Suprapubic skin (tissue), 4 donors: ENCODE measurements around the gene SRF. TPM values are rescaled to one million over a fixed set of nuclear protein-coding genes. Genes with fewer than 3 reads are reported as not detected.

Experiments
- DNase-seq, 2 donors: peaks; one replicate each; pipeline ENCODE4 v3.0.0-alpha.2; 2019; ENCODE audit warnings: low spot score in 2 of 2
- H3K27ac ChIP-seq: fragments of 200-600 bp; sonication (generic); one replicate; pipeline ENCODE4 v1.5.1; 2019
- H3K27me3 ChIP-seq: fragments of 200-600 bp; sonication (generic); one replicate; pipeline ENCODE4 v1.5.1; 2019
- H3K36me3 ChIP-seq: fragments of 200-600 bp; sonication (generic); one replicate; pipeline ENCODE4 v1.5.1; 2019
- H3K4me1 ChIP-seq: fragments of 200-600 bp; sonication (generic); one replicate; pipeline ENCODE4 v1.5.1; 2019
- H3K4me3 ChIP-seq: fragments of 200-600 bp; sonication (generic); one replicate; pipeline ENCODE4 v1.5.1; 2019; ENCODE audit warnings: mild to moderate bottlenecking
- H3K9me3 ChIP-seq: fragments of 200-600 bp; sonication (generic); one replicate; pipeline ENCODE4 v1.5.1; 2019
- CTCF ChIP-seq, 2 donors: fragments of 200-600 bp in 1 of 2; fragments of 450-650 bp in 1 of 2; sonication (generic) in 1 of 2; IDR thresholded peaks; one replicate each; pipeline ENCODE4 v1.5.1; 2016 to 2019; ENCODE audit warnings: antibody characterized with exemption in 2 of 2, mild to moderate bottlenecking in 1 of 2, moderate library complexity in 1 of 2
- EP300 ChIP-seq: sonication (generic); formaldehyde crosslinking; IDR thresholded peaks from one replicate; pipeline ENCODE4 v1.6.1; 2017; ENCODE audit warnings: antibody characterized with exemption
- POLR2A ChIP-seq, 2 donors: fragments of 450-650 bp; IDR thresholded peaks; one replicate each; pipeline ENCODE4 v1.6.1; 2017; ENCODE audit warnings: antibody characterized with exemption in 2 of 2, mild to moderate bottlenecking in 2 of 2, moderate library complexity in 2 of 2
- POLR2AphosphoS5 ChIP-seq, 3 donors: sonication (generic); formaldehyde crosslinking; IDR thresholded peaks; one replicate each; pipeline ENCODE4 v1.6.1; 2017; ENCODE audit warnings: antibody characterized with exemption in 3 of 3
- WGBS: methylation state at CpG from one replicate; pipeline ENCODE4 v1.1.5; 2018; 5-methylcytosine and 5-hydroxymethylcytosine counted together
- total RNA-seq, 4 donors: library from RNA; depleted of rRNA; stranded (reverse); fragments of >200 nt; gene quantifications; one replicate each; pipeline ENCODE4 v1.1.0, GENCODE V29; 2016

The SRF gene
- total RNA-seq, 4 donors from 2014 or later: 19.6 to 33.2 (median 28.9) TPM

DNA sequence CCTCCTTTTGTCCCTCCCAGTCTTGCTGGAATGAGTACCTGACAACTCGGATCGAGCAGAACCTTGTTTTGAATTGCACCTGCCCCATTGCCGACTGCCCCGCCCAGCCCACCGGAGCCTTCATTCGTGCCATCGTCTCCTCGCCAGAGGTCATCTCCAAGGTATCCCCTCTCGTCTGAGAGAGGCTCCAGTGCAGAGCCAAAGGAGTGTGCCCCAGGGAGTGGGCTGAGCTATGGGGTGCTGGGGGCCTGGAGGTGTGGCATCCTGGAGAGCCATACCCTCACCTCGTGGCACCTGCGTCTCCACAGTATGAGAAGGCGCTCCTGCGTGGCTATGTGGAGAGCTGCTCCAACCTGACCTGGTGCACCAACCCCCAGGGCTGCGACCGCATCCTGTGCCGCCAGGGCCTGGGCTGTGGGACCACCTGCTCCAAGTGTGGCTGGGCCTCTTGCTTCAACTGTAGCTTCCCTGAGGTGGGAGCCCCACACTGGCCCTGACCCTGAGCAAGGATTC, 49.4 kb downstream of the SRF start:
- peaks cover 15% of the 10 kb centered on the region for H3K4me1 ChIP-seq
- DNase-seq: no peak
- H3K4me3 ChIP-seq: no peak overlapping the region
- H3K27me3 ChIP-seq: no peaks in the 10 kb centered on the region
- TF ChIP-seq POLR2AphosphoS5 (IDR thresholded peaks at IDR 0.05) (no peak), CTCF (IDR thresholded peaks at IDR 0.05) (no peak), POLR2A (IDR thresholded peaks at IDR 0.05) (no peak), EP300 (no peak)
- peaks cover 64% of the 10 kb centered on the region for H3K36me3 ChIP-seq
- no peak overlapping the region for H3K27ac ChIP-seq
- 88% methylated on average over 8 of the region's 16 CpGs for WGBS
- H3K9me3 ChIP-seq: no peaks in the 10 kb centered on the region

DNA sequence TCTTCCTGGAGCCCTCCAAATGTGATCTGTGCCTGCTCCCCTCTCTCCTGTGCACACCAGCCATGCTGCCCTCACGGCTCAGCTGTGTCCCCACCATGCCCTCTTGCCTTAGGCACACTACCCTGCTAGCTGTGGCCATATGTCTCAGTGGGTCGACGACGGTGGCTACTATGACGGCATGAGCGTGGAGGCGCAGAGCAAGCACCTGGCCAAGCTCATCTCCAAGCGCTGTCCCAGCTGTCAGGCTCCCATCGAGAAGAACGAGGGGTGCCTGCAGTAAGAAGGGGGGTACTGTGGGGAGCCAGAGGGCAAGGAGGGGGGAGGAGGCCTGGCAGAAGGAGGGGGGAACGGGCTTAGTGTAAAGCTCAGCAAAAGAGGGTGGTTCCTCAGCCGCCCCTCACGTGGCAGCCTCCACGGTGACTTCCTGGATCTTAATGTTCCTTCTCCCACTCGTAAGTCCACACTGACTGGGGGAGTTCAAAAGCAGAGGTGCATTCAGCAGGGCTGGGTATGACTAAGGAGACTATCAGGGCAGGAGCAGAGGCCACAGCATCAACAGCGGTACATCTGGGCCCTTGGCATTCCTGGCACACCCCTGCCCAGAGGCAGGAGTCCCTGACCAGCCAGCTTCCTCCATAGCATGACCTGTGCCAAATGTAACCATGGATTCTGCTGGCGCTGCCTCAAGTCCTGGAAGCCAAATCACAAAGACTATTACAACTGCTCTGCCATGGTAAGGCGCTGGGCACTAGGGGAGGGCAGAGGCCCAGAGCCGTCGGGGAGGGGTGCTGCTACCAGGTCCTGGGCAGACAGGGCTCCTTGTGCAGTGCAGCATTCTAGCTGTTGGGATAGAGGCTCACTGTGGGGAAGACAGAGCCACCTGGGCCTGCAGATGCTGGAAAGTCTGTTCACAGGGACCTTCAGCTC, 50.2 kb downstream of the SRF start:
- H3K4me3 ChIP-seq: no peak overlapping the region
- H3K27ac ChIP-seq: no peak overlapping the region
- TF ChIP-seq CTCF (IDR thresholded peaks at IDR 0.05) (no peak), POLR2A (IDR thresholded peaks at IDR 0.05) (no peak), EP300 (no peak), POLR2AphosphoS5 (IDR thresholded peaks at IDR 0.05) (no peak)
- no peaks in the 10 kb centered on the region for H3K27me3 ChIP-seq
- H3K9me3 ChIP-seq: no peaks in the 10 kb centered on the region
- WGBS: 72% methylated on average over 16 of the region's 20 CpGs
- peak in 1 of 2 donors; percentile 65 for DNase-seq
- H3K4me1 ChIP-seq: peaks cover 15% of the 10 kb centered on the region
- peaks cover 56% of the 10 kb centered on the region for H3K36me3 ChIP-seq

DNA sequence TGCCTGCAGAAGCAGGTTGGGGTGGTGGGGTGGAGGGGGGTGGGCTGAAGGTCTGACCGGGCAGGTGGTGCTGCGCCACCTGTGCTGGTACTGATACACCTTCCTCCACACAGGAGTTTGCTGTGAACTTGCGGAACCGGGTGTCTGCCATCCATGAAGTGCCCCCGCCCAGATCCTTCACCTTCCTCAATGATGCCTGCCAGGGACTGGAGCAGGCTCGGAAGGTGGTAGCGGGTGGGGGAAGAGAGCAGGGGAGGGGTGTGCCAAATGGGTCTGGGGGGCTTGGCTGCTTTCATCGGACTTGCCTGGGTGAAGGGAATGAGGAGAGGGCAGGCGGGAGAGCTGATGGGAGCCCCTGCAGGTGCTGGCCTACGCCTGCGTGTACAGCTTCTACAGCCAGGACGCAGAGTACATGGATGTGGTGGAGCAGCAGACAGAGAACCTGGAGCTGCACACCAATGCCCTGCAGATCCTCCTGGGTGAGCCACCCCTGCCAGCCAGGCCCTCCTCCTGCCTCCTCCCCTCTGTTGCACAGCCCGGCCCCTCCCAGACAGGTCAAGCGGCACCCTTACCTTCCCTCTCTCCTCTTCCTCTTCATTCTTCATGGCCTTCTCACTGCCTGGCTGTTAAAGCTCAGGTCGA, 51.5 kb downstream of the SRF start:
- 79% methylated on average over 14 of the region's 15 CpGs for WGBS
- DNase-seq: no peak
- no peak overlapping the region for H3K27ac ChIP-seq
- H3K27me3 ChIP-seq: no peaks in the 10 kb centered on the region
- H3K4me1 ChIP-seq: peaks cover 15% of the 10 kb centered on the region
- H3K36me3 ChIP-seq: peaks cover 48% of the 10 kb centered on the region
- H3K9me3 ChIP-seq: no peaks in the 10 kb centered on the region
- TF ChIP-seq EP300: no peak
- TF ChIP-seq POLR2AphosphoS5 (IDR thresholded peaks at IDR 0.05): no peak
- H3K4me3 ChIP-seq: no peak overlapping the region

DNA sequence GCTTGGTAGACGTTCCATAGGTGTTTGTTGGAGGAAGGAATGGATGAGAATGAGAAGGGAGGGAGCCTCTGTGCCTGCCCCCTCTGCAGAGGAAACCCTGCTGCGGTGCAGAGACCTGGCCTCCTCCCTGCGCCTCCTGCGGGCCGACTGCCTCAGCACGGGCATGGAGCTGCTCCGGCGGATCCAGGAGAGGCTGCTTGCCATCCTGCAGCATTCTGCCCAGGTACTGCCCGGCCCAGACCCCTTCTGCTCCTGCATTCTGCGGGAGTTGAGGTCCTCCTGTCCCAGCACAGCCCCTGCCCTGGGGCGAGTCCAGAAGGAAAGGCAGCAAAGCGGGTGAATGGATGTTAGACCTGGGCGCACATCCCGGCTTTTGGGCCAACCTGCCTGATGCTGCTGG, 52.1 kb downstream of the SRF start:
- Histone ChIP-seq H3K4me1 (peaks cover 21% of the 10 kb centered on the region), H3K27ac (no peak overlapping the region), H3K27me3 (no peaks in the 10 kb centered on the region), H3K4me3 (no peak overlapping the region), H3K9me3 (no peaks in the 10 kb centered on the region), H3K36me3 (peaks cover 42% of the 10 kb centered on the region)
- WGBS: 76% methylated on average over 11 of the region's 14 CpGs
- peak in 1 of 2 donors; percentile 68 for DNase-seq
- TF ChIP-seq POLR2A (IDR thresholded peaks at IDR 0.05) (no peak), POLR2AphosphoS5 (IDR thresholded peaks at IDR 0.05) (no peak), EP300 (no peak), CTCF (IDR thresholded peaks at IDR 0.05) (no peak)

- H3K4me3 ChIP-seq: no peak overlapping the region
- H3K4me1 ChIP-seq: peaks cover 32% of the 10 kb centered on the region
- DNase-seq: no peak
- no peak overlapping the region for H3K27ac ChIP-seq
- no peaks in the 10 kb centered on the region for H3K27me3 ChIP-seq
- peaks cover 20% of the 10 kb centered on the region for H3K36me3 ChIP-seq
- no peaks in the 10 kb centered on the region for H3K9me3 ChIP-seq
- TF ChIP-seq EP300 (no peak), POLR2A (IDR thresholded peaks at IDR 0.05) (no peak), CTCF (IDR thresholded peaks at IDR 0.05) (no peak), POLR2AphosphoS5 (IDR thresholded peaks at IDR 0.05) (no peak)
- 92% methylated on average over 11 of the region's 11 CpGs for WGBS
Measured at GRCh38 chr6:43226192-43226851, 55.3 kb downstream of the SRF start.
